Epithelial cell of proximal tubule (primary cell): ENCODE results near the gene MDM2. TPM values are rescaled to one million over a fixed set of nuclear protein-coding genes. Genes with fewer than 3 reads are reported as not detected.

Experiments used
- DNase-seq: peaks from one replicate; pipeline ENCODE4 v3.0.0-alpha.2; 2011; ENCODE audit warnings: low read depth
- H3K4me3 ChIP-seq: 2 replicates; pipeline ENCODE4 v1.5.1; 2011; ENCODE audit warnings: low read depth, mild to moderate bottlenecking, low read length
- CTCF ChIP-seq: conservative IDR thresholded peaks from 2 replicates; pipeline ENCODE4 v1.5.1; 2012; ENCODE audit warnings: low read depth, mild to moderate bottlenecking, low read length
- total RNA-seq: library from RNA; depleted of rRNA; stranded (reverse); fragments of >200 nt; gene quantifications from 2 replicates; pipeline ENCODE4 v1.2.3, GENCODE V29; 2015

MDM2 gene
- total RNA-seq, 1 donor from 2014 or later: 129 TPM

- DNase-seq: no peak
- TF ChIP-seq CTCF: no peak
- H3K4me3 ChIP-seq: no peak overlapping the region
These were observed 16.2 kb downstream of the MDM2 start for GRCh38 chr12:68824131-68824530.

GRCh38 chr12:68824597-68825250 is 16.7 kb downstream of the MDM2 start:
- DNase-seq: no peak
- H3K4me3 ChIP-seq: no peak overlapping the region
- no peak for TF ChIP-seq CTCF

- TF ChIP-seq CTCF: no peak
These were observed 17.7 kb downstream of the MDM2 start for GRCh38 chr12:68825569-68826217.

GRCh38 chr12:68827895-68828671 is 20.1 kb downstream of the MDM2 start:
- H3K4me3 ChIP-seq: no peak overlapping the region
- TF ChIP-seq CTCF: no peak
- DNase-seq: no peak

More at GRCh38 chr12:68825569-68826217, 17.7 kb downstream of the MDM2 start:
- no peak overlapping the region for H3K4me3 ChIP-seq
- no peak for DNase-seq

GRCh38 chr12:68828672-68829068 is 20.7 kb downstream of the MDM2 start:
- no peak overlapping the region for H3K4me3 ChIP-seq
- TF ChIP-seq CTCF: no peak
- no peak for DNase-seq

GRCh38 chr12:68831272-68831671 is 23.3 kb downstream of the MDM2 start:
- DNase-seq: no peak
- TF ChIP-seq CTCF: no peak

More at GRCh38 chr12:68831272-68831671, 23.3 kb downstream of the MDM2 start:
- no peak overlapping the region for H3K4me3 ChIP-seq
